Endothelial cell of umbilical vein (primary cell): ENCODE results near the gene KIAA1755. TPM values are rescaled to one million over a fixed set of nuclear protein-coding genes. Genes with fewer than 3 reads are reported as not detected.

Experiments used
- BruUV-seq: library from RNA; stranded (reverse); fragments of 400-500 nt; replicated peaks from 2 replicates; lab custom pipeline; 2021; lab: Mats Ljungman, UMichigan
- CTCF ChIA-PET: fragments of 300-600, 350-600 bp; sonication (Branson Sonifier 250); formaldehyde crosslinking; loops from one replicate; lab custom pipeline; 2021; ENCODE audit warnings: antibody characterized with exemption, inconsistent platforms; lab: Charles Lee
- POLR2A ChIA-PET: fragments of 300-600, 350-600 bp; sonication (Branson Sonifier 250); formaldehyde crosslinking; loops from one replicate; lab custom pipeline; 2021; ENCODE audit warnings: antibody characterized with exemption, inconsistent platforms; lab: Charles Lee
- DNase-seq: peaks from one replicate; pipeline ENCODE4 v3.0.0-alpha.2; 2011; ENCODE audit warnings: low read depth, low spot score
- FAIRE-seq: peaks from 2 replicates; lab custom pipeline; 2011; peaks lifted over from hg19 to GRCh38; lab: Jason Lieb, UNC
- H2AFZ ChIP-seq: 2 replicates; pipeline ENCODE4 v1.6.0; 2012; ENCODE audit warnings: low read depth, low read length, control low read depth, inconsistent platforms
- H3K27ac ChIP-seq: 2 replicates; pipeline ENCODE4 v1.5.1; 2011; ENCODE audit warnings: low read depth, mild to moderate bottlenecking, control low read depth, low read length, moderate library complexity; ENCODE audit not compliant: insufficient read depth
- H3K27me3 ChIP-seq, 2 experiments: 2 replicates each; pipeline versions ENCODE4 v1.6.0 to v1.6.1; 2011; ENCODE audit warnings: low read length in 2 of 2, mixed read lengths in 1 of 2; ENCODE audit not compliant: control insufficient read depth in 2 of 2, insufficient read depth in 2 of 2
- H3K36me3 ChIP-seq, 2 experiments: 2 replicates in 1 of 2; 3 replicates in 1 of 2; pipeline ENCODE4 v1.5.1; 2011; ENCODE audit warnings: low read length in 2 of 2, mild to moderate bottlenecking in 1 of 2, moderate library complexity in 1 of 2; ENCODE audit not compliant: control insufficient read depth in 2 of 2, insufficient read depth in 2 of 2; ENCODE audit errors: extremely low read depth in 1 of 2
- H3K4me1 ChIP-seq: 3 replicates; pipeline ENCODE4 v1.5.1; 2011; ENCODE audit warnings: mild to moderate bottlenecking, low read length; ENCODE audit not compliant: control insufficient read depth, insufficient read depth; ENCODE audit errors: extremely low read depth
- H3K4me2 ChIP-seq: 2 replicates; pipeline ENCODE4 v1.6.1; 2011; ENCODE audit warnings: low read length, control low read depth, mixed read lengths; ENCODE audit not compliant: insufficient read depth
- H3K4me3 ChIP-seq, 3 experiments: fragments of 200-600 bp in 1 of 3; sonication (generic), shearing (Covaris generic) in 1 of 3; replicated peaks in 1 of 3; 2 replicates each; pipeline ENCODE4 v1.5.1; 2011 to 2016; ENCODE audit warnings: control low read depth in 3 of 3, low read length in 3 of 3, mild to moderate bottlenecking in 2 of 3, inconsistent platforms in 1 of 3, low read depth in 1 of 3, moderate library complexity in 1 of 3; ENCODE audit not compliant: insufficient read depth in 1 of 3
- H3K79me2 ChIP-seq: 2 replicates; pipeline ENCODE4 v1.6.0; 2012; ENCODE audit warnings: low read length, inconsistent platforms; ENCODE audit not compliant: control insufficient read depth, insufficient read depth
- H3K9ac ChIP-seq: replicated peaks from 2 replicates; pipeline ENCODE3; 2011; ENCODE audit warnings: low read length, control low read depth; ENCODE audit not compliant: insufficient read depth; ENCODE audit errors: extremely low read depth
- H3K9me1 ChIP-seq: replicated peaks from 3 replicates; pipeline ENCODE4 v1.6.0; 2011; ENCODE audit warnings: mild to moderate bottlenecking, low read length; ENCODE audit not compliant: control insufficient read depth, insufficient read depth; ENCODE audit errors: extremely low read depth
- H3K9me3 ChIP-seq: replicated peaks from 2 replicates; pipeline ENCODE4 v1.5.1; 2012; ENCODE audit warnings: low read length, inconsistent platforms; ENCODE audit not compliant: control insufficient read depth, insufficient read depth
- H4K20me1 ChIP-seq: replicated peaks from 2 replicates; pipeline ENCODE3; 2011; ENCODE audit warnings: mild to moderate bottlenecking, low read length; ENCODE audit not compliant: control insufficient read depth, insufficient read depth; ENCODE audit errors: extremely low read depth
- EZH2 ChIP-seq: IDR thresholded peaks from 2 replicates; pipeline ENCODE4 v1.6.1; 2012; ENCODE audit warnings: borderline replicate concordance, low read depth, mild to moderate bottlenecking, moderate library complexity, low read length, inconsistent platforms; ENCODE audit not compliant: severe bottlenecking
- FOS ChIP-seq: IDR thresholded peaks from 2 replicates; pipeline ENCODE4 v1.6.1; 2011; ENCODE audit warnings: mild to moderate bottlenecking, low read length, moderate library complexity, borderline replicate concordance; ENCODE audit not compliant: insufficient read depth
- GATA2 ChIP-seq: IDR thresholded peaks from 2 replicates; pipeline ENCODE4 v1.7.0; 2011; ENCODE audit warnings: low read depth, mild to moderate bottlenecking, moderate library complexity, mixed read lengths, low read length; ENCODE audit not compliant: insufficient read length, insufficient read depth
- JUN ChIP-seq: IDR thresholded peaks from 2 replicates; pipeline ENCODE4 v1.6.1; 2011; ENCODE audit warnings: borderline replicate concordance, low read depth; ENCODE audit not compliant: insufficient read length, insufficient read depth
- MYC ChIP-seq: IDR thresholded peaks from one replicate; pipeline ENCODE4 v1.6.1; 2011; ENCODE audit warnings: mild to moderate bottlenecking, low read depth, low read length
- POLR2A ChIP-seq: IDR thresholded peaks from 2 replicates; pipeline ENCODE4 v1.6.1; 2012; ENCODE audit warnings: low read depth, mild to moderate bottlenecking, control low read depth, low read length
- POLR2AphosphoS5 ChIP-seq: IDR thresholded peaks from 2 replicates; pipeline ENCODE4 v1.6.1; 2012; ENCODE audit warnings: low read depth, mild to moderate bottlenecking, control low read depth, low read length, moderate library complexity; ENCODE audit not compliant: insufficient read depth
- dilution Hi-C: fragments of 300-500 bp; cut with MboI; formaldehyde crosslinking; loops from one replicate; pipeline ENCODE4 v1.15.0; 2019; ENCODE audit warnings: low sequenced_read_pairs; ENCODE audit not compliant: extremely low pct_ligation_motif_present
- intact Hi-C: fragments of 100-400 bp; cut with micrococcal nuclease; formaldehyde crosslinking; loops from one replicate; pipeline ENCODE4 v1.10.0; 2022
- polyA plus RNA-seq, 4 experiments: library from polyadenylated mRNA; depleted of rRNA in 3 of 4; stranded (reverse) in 3 of 4; unstranded in 1 of 4; fragments of >200 nt; gene quantifications; 2 replicates each; pipeline versions ENCODE4 v1.2.1 to v1.2.3, GENCODE V29; 2011 to 2012; ENCODE audit warnings: missing spikeins in 1 of 4
- total RNA-seq: library from RNA; stranded (reverse); gene quantifications from 2 replicates; pipeline ENCODE4 v1.2.3, GENCODE V29; 2021
- TF ChIP-seq, protein P1 (sequence below): IDR thresholded peaks from 2 replicates; pipeline ENCODE4 v1.6.1; 2011; ENCODE audit not compliant: insufficient read depth, insufficient read length
- TF ChIP-seq, protein P2 (sequence below), 2 donors: IDR thresholded peaks; 1 replicate in 1 of 2; 2 replicates in 1 of 2; pipeline ENCODE4 v1.5.1; 2011; ENCODE audit warnings: low read length in 2 of 2, mild to moderate bottlenecking in 2 of 2, moderate library complexity in 2 of 2, control low read depth in 1 of 2, inconsistent platforms in 1 of 2, low read depth in 1 of 2; ENCODE audit not compliant: insufficient read depth in 1 of 2; ENCODE audit errors: extremely low read depth in 1 of 2

The KIAA1755 gene
- total and polyA plus RNA-seq, 2 donors (not counting 3 experiments of a cell fraction or from before 2014, with no cell fraction given): 0.36 to 0.51 TPM

- H4K20me1 ChIP-seq: no peaks in the 10 kb centered on the region
- no peaks in the 10 kb centered on the region for H3K36me3 ChIP-seq
- no peak overlapping the region for H3K9ac ChIP-seq
- H3K9me3 ChIP-seq: no peaks in the 10 kb centered on the region
- H3K9me1 ChIP-seq: no peaks in the 10 kb centered on the region
- ChIA-PET POLR2A (no interaction called here), CTCF (interaction anchor here (1.0 to 8.8 kb wide), 11 partner anchors 12 to 236 kb away, joined by 3 to 156 read pairs (median 6); no protein-coding TSS in a partner anchor)
- H3K4me2 ChIP-seq: no peak overlapping the region
- no peak for FAIRE-seq
- intact Hi-C loops (no loop called here), dilution Hi-C loops (no loop called here)
- H3K27ac ChIP-seq: no peak overlapping the region
- no peak overlapping the region for H3K4me3 ChIP-seq
- no peaks in the 10 kb centered on the region for H3K79me2 ChIP-seq
- no peak for TF ChIP-seq GATA2
- no peak overlapping the region for H2AFZ ChIP-seq
- H3K4me1 ChIP-seq: peaks cover 42% of the 10 kb centered on the region
- no peaks in the 10 kb centered on the region for H3K27me3 ChIP-seq
- peak; percentile 15 for DNase-seq
- BruUV-seq: no TSS peak
These were observed 88.1 kb downstream of the KIAA1755 start for GRCh38 chr20:38172408-38172807.

- H2AFZ ChIP-seq: no peak overlapping the region
- H3K9me3 ChIP-seq: no peaks in the 10 kb centered on the region
- no peak for TF ChIP-seq FOS
- TF ChIP-seq, protein P1, sequence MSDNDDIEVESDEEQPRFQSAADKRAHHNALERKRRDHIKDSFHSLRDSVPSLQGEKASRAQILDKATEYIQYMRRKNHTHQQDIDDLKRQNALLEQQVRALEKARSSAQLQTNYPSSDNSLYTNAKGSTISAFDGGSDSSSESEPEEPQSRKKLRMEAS: no peak
- TF ChIP-seq EZH2: no peak
- TF ChIP-seq, protein P2, sequence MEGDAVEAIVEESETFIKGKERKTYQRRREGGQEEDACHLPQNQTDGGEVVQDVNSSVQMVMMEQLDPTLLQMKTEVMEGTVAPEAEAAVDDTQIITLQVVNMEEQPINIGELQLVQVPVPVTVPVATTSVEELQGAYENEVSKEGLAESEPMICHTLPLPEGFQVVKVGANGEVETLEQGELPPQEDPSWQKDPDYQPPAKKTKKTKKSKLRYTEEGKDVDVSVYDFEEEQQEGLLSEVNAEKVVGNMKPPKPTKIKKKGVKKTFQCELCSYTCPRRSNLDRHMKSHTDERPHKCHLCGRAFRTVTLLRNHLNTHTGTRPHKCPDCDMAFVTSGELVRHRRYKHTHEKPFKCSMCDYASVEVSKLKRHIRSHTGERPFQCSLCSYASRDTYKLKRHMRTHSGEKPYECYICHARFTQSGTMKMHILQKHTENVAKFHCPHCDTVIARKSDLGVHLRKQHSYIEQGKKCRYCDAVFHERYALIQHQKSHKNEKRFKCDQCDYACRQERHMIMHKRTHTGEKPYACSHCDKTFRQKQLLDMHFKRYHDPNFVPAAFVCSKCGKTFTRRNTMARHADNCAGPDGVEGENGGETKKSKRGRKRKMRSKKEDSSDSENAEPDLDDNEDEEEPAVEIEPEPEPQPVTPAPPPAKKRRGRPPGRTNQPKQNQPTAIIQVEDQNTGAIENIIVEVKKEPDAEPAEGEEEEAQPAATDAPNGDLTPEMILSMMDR (IDR thresholded peaks at IDR 0.05; ENCODE audit: extremely low read depth in 1 of 2, insufficient read depth in 1 of 2, low read depth in 1 of 2, low read length in 2 of 2): no peak
- no peak for TF ChIP-seq POLR2AphosphoS5
- no peak for TF ChIP-seq MYC
- TF ChIP-seq POLR2A: no peak
- no peak for TF ChIP-seq GATA2
- TF ChIP-seq JUN: no peak
- POLR2A ChIA-PET: no interaction called here
- no peak for DNase-seq
- CTCF ChIA-PET: interaction anchor here (1.0 to 8.8 kb wide), 4 partner anchors 15 to 114 kb away, joined by 3 to 156 read pairs (median 6); no protein-coding TSS in a partner anchor
- intact Hi-C loops: no loop called here
- no peaks in the 10 kb centered on the region for H3K36me3 ChIP-seq
- H3K4me2 ChIP-seq: no peak overlapping the region
- peaks cover 49% of the 10 kb centered on the region for H3K4me1 ChIP-seq
- no peaks in the 10 kb centered on the region for H4K20me1 ChIP-seq
- no peak overlapping the region for H3K27ac ChIP-seq
- no peak for FAIRE-seq
- no peaks in the 10 kb centered on the region for H3K9me1 ChIP-seq
- no peaks in the 10 kb centered on the region for H3K79me2 ChIP-seq
- dilution Hi-C loops: no loop called here
- H3K9ac ChIP-seq: no peak overlapping the region
- no peak overlapping the region for H3K4me3 ChIP-seq
- no peaks in the 10 kb centered on the region for H3K27me3 ChIP-seq
- BruUV-seq: no TSS peak
These were observed 88.9 kb downstream of the KIAA1755 start for GRCh38 chr20:38171675-38172043.
